ENCODE results near the gene VGLL4. TPM values are rescaled to one million over a fixed set of nuclear protein-coding genes. Genes with fewer than 3 reads are reported as not detected.

VGLL4 gene
- total RNA-seq, 1 donor from 2014 or later: 48.7 TPM

DNA sequence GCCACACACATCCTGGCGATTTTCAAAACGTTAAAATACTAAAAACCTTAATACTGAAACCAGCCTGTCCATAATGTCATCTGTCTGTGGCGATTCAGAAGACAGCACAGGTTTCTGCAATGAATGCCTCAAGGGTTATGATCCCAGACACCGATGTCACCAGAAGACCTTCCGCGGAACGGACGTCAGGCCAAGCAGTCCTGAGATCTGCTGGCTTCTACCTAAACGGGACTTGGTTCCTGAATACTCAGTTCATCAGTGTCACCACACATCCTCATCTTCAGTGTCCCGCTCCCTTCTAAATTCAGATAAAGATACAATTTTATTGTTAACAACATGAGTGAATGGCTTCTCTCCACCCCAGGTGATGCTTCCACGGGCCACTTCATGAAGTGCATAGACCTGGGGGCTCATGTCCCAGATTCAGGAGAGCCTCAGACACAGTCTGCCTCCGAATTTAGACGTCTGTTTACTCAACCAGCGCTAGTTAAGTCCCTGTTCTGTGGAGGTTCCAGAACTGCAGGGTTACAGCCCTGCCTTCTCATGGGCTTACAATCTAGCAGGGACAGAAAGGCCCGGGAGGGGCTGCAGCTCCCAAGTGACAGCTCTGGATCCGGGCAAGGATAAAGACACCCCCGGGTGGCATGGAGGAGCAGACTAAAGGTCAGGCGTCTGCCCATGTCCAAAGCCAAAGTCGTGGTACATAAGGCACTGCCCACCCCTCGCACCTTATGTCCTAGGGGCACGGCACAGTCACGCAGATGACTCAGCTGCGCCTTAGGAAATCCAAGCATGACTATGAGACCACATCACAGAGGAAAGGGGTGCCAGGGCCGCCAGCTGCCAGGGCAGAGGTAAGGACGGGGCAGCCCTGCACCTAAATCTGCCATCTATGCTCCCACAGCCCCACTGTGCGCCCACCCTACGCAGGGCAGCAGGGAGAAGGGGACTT is 75.9 kb downstream of the VGLL4 start:
- H3K27me3 Mint-ChIP-seq (ENCODE audit: insufficient read depth): no peaks in the 10 kb centered on the region
- H3K4me3 Mint-ChIP-seq: no peak overlapping the region
- peaks cover 5% of the 10 kb centered on the region for H3K36me3 Mint-ChIP-seq (ENCODE audit: low read depth)
- intact Hi-C loops (cut with micrococcal nuclease): no loop called here
- H3K9me3 Mint-ChIP-seq: no peaks in the 10 kb centered on the region
- no peak for DNase-seq (ENCODE audit: low spot score)
- H3K27ac Mint-ChIP-seq: no peak overlapping the region
- no peaks in the 10 kb centered on the region for H3K4me1 Mint-ChIP-seq (ENCODE audit: low read depth)

DNA sequence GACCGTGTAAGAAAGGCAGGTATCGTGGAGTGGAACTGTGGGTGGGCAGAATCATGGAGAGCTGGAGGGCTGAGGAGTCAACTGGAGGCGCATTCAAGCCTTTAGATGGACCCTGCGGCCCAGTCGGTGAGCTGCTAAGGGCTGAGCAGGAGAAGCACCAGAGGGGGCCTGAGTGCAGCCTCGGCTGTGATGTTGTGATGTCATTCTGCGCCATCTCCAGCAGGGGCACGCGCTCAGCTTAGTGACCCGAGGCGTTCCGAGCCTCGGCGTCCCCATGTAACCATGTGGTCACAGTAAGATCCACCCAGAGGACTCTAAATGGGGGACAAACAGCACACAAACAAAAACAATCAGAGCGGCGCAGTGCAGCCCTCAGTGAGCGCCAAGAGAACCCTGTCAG is 76.8 kb downstream of the VGLL4 start:
- no peak for DNase-seq (ENCODE audit: low spot score)
- intact Hi-C loops (cut with micrococcal nuclease): no loop called here
- Mint-ChIP-seq H3K4me3 (no peak overlapping the region), H3K27ac (no peak overlapping the region), H3K4me1 (ENCODE audit: low read depth) (no peaks in the 10 kb centered on the region), H3K36me3 (ENCODE audit: low read depth) (peaks cover 5% of the 10 kb centered on the region), H3K27me3 (ENCODE audit: insufficient read depth) (no peaks in the 10 kb centered on the region), H3K9me3 (no peaks in the 10 kb centered on the region)

DNA sequence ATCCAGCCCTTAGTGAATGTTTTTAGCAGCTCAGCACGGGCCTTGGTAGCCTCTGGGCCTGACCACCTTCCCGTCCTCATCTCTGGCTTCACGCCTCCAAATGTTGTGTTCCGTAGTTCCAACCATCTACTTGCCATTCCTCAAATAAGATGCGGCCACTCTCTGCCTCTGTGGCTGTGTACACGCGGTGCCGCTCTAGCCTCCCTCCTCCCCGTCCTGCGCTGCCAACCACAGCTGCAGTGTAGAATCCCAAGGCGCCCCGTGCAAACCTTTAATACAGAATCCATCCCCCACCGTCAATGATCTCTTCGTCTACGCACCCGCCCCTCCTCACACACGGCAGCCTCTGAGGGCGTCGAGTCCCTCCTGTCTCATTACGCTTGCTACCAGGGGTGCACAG is 77.2 kb downstream of the VGLL4 start:
- Mint-ChIP-seq H3K4me1 (ENCODE audit: low read depth) (no peaks in the 10 kb centered on the region), H3K36me3 (ENCODE audit: low read depth) (peaks cover 5% of the 10 kb centered on the region), H3K4me3 (no peak overlapping the region), H3K27me3 (ENCODE audit: insufficient read depth) (no peaks in the 10 kb centered on the region), H3K27ac (no peak overlapping the region), H3K9me3 (no peaks in the 10 kb centered on the region)
- no peak for DNase-seq (ENCODE audit: low spot score)
- intact Hi-C loops (cut with micrococcal nuclease): no loop called here

DNA sequence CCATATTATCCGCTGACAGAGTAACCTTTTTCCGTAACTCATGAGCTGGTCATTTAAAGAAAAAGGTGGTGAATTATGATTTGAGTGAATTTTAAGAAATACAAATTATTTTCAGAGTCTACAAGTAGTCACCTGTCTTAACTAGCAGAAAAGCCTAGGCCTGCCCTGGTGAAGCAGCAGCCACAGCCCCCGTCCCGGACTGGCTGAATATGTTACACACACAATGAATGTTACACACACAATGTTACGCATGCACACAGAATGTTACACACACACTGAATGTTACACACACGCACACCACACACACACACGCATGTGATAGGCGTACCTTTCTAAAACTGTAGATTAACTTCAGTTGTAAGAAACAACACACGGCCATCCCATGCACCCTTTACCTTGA is 77.8 kb downstream of the VGLL4 start:
- no peaks in the 10 kb centered on the region for H3K27me3 Mint-ChIP-seq (ENCODE audit: insufficient read depth)
- no peaks in the 10 kb centered on the region for H3K9me3 Mint-ChIP-seq
- intact Hi-C loops (cut with micrococcal nuclease): no loop called here
- DNase-seq (ENCODE audit: low spot score): no peak
- H3K36me3 Mint-ChIP-seq (ENCODE audit: low read depth): peaks cover 5% of the 10 kb centered on the region
- no peak overlapping the region for H3K4me3 Mint-ChIP-seq
- H3K27ac Mint-ChIP-seq: no peak overlapping the region
- no peaks in the 10 kb centered on the region for H3K4me1 Mint-ChIP-seq (ENCODE audit: low read depth)

DNA sequence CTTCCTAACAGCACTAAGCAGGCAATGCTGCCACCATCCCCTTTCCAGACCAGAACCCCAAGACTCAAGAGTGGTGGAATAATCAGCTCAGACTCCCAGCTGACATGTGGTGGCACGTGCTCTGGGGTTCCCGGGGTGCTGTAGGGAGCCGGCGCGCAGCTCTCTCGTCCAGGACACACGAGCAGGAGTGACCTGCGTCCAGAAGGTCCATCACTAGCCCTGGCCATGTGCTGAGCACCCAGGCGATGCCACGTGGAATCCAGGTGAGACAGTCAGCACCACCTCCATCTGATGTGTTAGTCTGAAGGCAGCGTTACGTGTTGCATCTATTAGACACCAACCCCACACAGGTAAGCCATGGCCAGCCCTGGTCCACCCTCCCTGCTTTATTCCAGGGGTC is 78.2 kb downstream of the VGLL4 start:
- peaks cover 5% of the 10 kb centered on the region for H3K36me3 Mint-ChIP-seq (ENCODE audit: low read depth)
- H3K9me3 Mint-ChIP-seq: no peaks in the 10 kb centered on the region
- H3K4me1 Mint-ChIP-seq (ENCODE audit: low read depth): no peaks in the 10 kb centered on the region
- H3K27ac Mint-ChIP-seq: no peak overlapping the region
- intact Hi-C loops (cut with micrococcal nuclease): no loop called here
- no peak overlapping the region for H3K4me3 Mint-ChIP-seq
- DNase-seq (ENCODE audit: low spot score): no peak
- H3K27me3 Mint-ChIP-seq (ENCODE audit: insufficient read depth): no peaks in the 10 kb centered on the region

DNA sequence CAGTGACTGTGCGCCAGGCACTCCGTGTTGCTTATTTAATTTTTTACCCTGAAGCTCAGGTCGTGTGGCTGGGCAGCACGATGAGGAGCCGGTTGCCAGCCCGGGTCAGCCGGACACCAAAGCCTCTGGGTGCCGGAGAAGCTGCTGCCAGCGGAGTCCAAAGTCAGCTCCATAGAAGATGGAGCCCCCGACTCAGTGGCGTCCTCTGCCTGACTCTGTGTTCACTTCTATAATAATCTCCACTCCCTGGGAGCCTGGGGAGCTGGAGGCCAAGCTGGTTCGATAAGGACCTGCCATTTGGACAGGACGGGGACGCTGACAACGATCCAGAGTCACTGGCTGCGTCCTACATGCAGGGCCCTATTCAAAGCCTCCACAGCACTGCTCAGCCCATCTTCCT is 78.6 kb downstream of the VGLL4 start:
- no peak overlapping the region for H3K4me3 Mint-ChIP-seq
- intact Hi-C loops (cut with micrococcal nuclease): no loop called here

DNA sequence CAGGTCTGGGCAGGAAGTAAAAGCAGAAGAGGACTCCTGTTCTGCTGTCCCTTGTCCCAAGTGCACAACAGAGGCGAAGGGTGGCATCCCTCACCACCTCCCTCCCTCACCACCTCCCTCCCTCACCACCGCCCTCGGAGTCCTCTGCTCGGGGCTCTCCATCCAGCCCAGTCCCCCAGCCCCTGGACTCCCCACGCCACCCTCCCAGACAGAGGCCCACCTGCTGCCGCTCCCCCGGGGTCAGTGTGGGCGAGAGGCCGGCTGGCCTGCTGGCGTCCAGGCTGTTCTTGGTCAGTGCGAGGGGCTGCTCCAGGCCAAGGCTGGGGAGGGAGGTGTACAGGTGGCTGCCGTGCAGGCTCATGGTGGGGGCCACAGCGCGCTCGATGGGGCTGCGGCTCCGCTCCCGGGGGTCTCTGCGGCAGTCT is 79.1 kb downstream of the VGLL4 start:
- peaks cover 8% of the 10 kb centered on the region for H3K36me3 Mint-ChIP-seq (ENCODE audit: low read depth)
- intact Hi-C loops (cut with micrococcal nuclease): no loop called here
- no peak overlapping the region for H3K4me3 Mint-ChIP-seq

More for the DNA sequence above, 78.6 kb downstream of the VGLL4 start:
- H3K36me3 Mint-ChIP-seq (ENCODE audit: low read depth): peaks cover 6% of the 10 kb centered on the region
- H3K9me3 Mint-ChIP-seq: no peaks in the 10 kb centered on the region
- no peaks in the 10 kb centered on the region for H3K4me1 Mint-ChIP-seq (ENCODE audit: low read depth)
- no peak for DNase-seq (ENCODE audit: low spot score)
- no peaks in the 10 kb centered on the region for H3K27me3 Mint-ChIP-seq (ENCODE audit: insufficient read depth)
- H3K27ac Mint-ChIP-seq: no peak overlapping the region

DNA sequence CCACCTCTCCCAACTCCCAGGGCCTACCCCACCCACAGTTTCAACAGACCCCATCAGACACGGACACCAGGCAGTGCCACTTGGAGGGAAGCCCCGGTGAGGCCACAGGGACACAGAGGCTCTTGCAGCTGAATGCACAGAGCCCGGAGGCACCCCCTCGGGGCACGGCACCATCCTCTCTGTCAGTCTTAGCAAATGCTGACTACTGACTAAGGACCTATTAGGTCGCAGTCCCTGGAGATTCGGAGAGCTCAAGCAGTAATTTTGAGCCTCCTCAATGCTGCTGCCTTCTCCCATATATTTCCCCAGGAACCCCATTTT is 79.9 kb downstream of the VGLL4 start:
- no peaks in the 10 kb centered on the region for H3K4me1 Mint-ChIP-seq (ENCODE audit: low read depth)
- H3K4me3 Mint-ChIP-seq: no peak overlapping the region
- intact Hi-C loops (cut with micrococcal nuclease): no loop called here
- peaks cover 8% of the 10 kb centered on the region for H3K36me3 Mint-ChIP-seq (ENCODE audit: low read depth)
- H3K27ac Mint-ChIP-seq: no peak overlapping the region
- no peaks in the 10 kb centered on the region for H3K27me3 Mint-ChIP-seq (ENCODE audit: insufficient read depth)
- no peaks in the 10 kb centered on the region for H3K9me3 Mint-ChIP-seq
- no peak for DNase-seq (ENCODE audit: low spot score)

More for the DNA sequence above, 79.1 kb downstream of the VGLL4 start:
- no peaks in the 10 kb centered on the region for H3K27me3 Mint-ChIP-seq (ENCODE audit: insufficient read depth)
- H3K27ac Mint-ChIP-seq: no peak overlapping the region
- no peaks in the 10 kb centered on the region for H3K4me1 Mint-ChIP-seq (ENCODE audit: low read depth)
- DNase-seq (ENCODE audit: low spot score): no peak
- no peaks in the 10 kb centered on the region for H3K9me3 Mint-ChIP-seq

DNA sequence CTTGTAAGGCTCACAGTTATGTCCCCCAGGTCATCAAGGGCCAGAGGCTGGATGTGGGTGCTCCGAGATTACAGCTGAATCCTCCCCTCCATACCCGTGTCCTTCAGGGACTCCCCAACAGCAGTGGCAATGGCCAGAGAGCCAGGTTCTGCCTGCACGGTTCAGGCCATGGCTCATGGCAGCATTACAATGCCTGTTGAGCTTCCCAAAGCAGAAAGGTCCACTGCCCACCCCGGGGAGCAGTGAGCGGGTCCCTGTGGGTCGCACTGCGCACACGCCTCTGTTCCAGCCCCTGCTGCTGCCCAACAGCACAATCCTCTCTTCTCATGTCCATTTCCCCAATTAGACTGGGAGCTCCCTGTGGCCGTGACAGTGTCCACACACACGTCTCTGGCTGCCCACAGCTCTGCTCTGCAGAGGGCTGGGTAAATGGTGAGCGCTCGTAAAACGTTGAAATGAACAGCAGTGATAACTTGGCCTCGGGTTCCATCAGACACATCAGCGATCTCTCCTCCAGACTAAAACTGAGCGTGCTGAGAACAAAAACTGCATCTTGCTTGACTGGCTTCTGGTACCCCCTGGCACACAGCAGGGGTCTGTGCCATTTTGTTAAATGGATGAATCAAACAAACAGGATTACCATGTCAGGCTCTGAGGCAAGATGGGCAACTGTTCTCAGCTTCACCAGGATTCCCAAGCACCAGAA is 80.4 kb downstream of the VGLL4 start:
- Mint-ChIP-seq H3K27me3 (ENCODE audit: insufficient read depth) (no peaks in the 10 kb centered on the region), H3K36me3 (ENCODE audit: low read depth) (peaks cover 8% of the 10 kb centered on the region), H3K27ac (no peak overlapping the region), H3K4me1 (ENCODE audit: low read depth) (no peaks in the 10 kb centered on the region), H3K4me3 (no peak overlapping the region), H3K9me3 (no peaks in the 10 kb centered on the region)
- no peak for DNase-seq (ENCODE audit: low spot score)
- intact Hi-C loops (cut with micrococcal nuclease): no loop called here

DNA sequence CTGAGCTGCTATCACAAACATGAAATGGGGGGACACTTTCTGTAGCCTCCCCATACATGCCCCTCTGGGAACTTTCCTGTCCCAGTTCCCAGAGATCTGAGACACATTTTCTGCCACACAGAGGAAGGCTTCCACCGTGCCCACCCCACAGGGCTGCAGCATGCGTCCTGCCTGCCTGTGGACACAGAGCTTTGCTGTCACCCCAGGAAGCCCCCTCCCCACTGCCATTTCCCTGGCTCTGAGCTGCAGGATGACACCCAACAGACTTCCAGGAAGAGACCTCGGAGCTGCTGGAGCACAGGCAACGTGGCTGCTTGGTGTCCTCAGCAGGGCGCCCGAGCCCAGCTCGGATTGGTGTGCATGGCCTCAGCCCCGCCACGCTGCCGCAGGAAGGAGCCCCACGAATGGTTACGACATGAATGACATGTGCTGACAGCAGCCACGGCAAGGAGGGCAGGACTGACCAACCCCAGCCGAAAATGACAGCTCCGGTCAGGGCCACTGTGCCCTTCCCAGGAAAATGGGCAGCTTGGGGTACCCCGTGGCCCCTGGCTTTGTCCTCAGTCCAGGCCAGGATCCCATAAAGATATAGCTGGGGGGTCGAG is 81.3 kb downstream of the VGLL4 start:
- intact Hi-C loops (cut with micrococcal nuclease): no loop called here
- H3K27ac Mint-ChIP-seq: no peak overlapping the region
- no peak overlapping the region for H3K4me3 Mint-ChIP-seq
- peaks cover 6% of the 10 kb centered on the region for H3K4me1 Mint-ChIP-seq (ENCODE audit: low read depth)
- no peaks in the 10 kb centered on the region for H3K9me3 Mint-ChIP-seq
- no peak for DNase-seq (ENCODE audit: low spot score)
- H3K36me3 Mint-ChIP-seq (ENCODE audit: low read depth): peaks cover 14% of the 10 kb centered on the region
- H3K27me3 Mint-ChIP-seq (ENCODE audit: insufficient read depth): no peaks in the 10 kb centered on the region

DNA sequence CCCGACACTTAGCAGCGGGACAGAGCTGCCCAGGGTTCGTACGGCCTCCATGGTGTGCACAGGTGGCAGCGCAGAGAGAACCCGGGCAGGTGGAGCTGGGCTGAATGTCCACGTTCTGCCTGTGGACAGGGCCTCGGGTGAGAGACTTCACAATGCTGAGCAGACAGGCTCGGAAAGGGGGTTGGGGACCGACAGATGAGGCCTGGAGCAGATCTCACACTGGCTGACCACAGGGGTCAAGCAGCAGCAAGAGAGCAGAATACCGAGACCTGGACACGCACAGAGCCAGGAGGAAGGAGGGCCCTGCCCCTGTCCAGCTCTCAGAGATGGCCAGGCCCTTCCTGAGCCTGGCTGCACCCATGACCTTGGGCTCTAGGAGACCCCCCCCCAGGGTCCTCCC is 83.0 kb downstream of the VGLL4 start:
- Mint-ChIP-seq H3K9me3 (no peaks in the 10 kb centered on the region), H3K4me3 (no peak overlapping the region), H3K27me3 (ENCODE audit: insufficient read depth) (no peaks in the 10 kb centered on the region), H3K4me1 (ENCODE audit: low read depth) (peaks cover 6% of the 10 kb centered on the region), H3K36me3 (ENCODE audit: low read depth) (peaks cover 18% of the 10 kb centered on the region), H3K27ac (no peak overlapping the region)
- intact Hi-C loops (cut with micrococcal nuclease): no loop called here
- DNase-seq (ENCODE audit: low spot score): no peak

DNA sequence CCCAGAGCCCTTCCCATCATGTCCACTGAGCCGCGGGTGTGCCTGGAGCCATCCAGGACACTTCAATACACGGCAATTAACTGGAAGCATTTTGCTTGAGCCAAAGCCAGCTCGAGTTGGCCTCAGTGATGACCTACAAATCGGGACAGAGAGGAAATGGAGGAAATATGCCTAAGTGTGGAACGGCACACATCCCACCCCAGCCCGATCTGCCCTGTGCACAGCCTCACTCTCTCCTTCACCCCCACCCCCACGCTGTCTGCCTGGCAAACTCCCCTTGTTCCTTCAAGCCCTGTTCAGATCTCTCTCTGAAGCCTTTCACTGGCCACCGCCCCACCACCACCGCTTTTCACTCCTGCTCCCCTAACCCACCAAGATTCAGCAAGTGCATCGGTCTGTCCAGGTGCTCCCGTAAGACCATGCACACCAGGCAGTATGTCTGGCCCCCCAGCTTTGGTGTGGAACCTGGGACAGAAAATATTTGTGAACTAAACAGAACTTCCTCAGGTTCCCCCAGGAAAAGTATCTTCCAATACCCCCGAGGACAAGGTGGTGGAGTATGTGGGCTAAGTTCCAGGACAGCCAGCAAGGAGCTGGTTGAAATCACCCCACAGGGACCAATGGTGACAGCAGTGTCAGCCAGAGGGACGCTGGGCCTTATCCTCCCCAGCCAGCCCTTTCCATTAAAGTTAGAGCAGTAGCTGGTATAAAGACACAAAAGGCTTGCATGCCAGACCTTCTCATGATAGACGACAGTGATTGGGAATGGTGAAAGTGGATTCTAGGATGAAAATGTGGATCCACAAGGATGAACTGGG is 83.7 kb downstream of the VGLL4 start:
- no peak overlapping the region for H3K4me3 Mint-ChIP-seq
- DNase-seq (ENCODE audit: low spot score): no peak
- H3K4me1 Mint-ChIP-seq (ENCODE audit: low read depth): peaks cover 6% of the 10 kb centered on the region
- no peaks in the 10 kb centered on the region for H3K27me3 Mint-ChIP-seq (ENCODE audit: insufficient read depth)
- peak overlapping the region; percentile 44 for H3K27ac Mint-ChIP-seq
- intact Hi-C loops (cut with micrococcal nuclease): no loop called here
- H3K9me3 Mint-ChIP-seq: no peaks in the 10 kb centered on the region
- H3K36me3 Mint-ChIP-seq (ENCODE audit: low read depth): peaks cover 18% of the 10 kb centered on the region

All from activated T-helper 1 cell treated with anti-CD3 and anti-CD28 coated beads, Interleukin-12 subunit alpha, Interleukin-12 subunit beta, Interleukin-2, Interleukin-4 antibody, amounts not matched to agents 30 ng/mL and 10 ng/mL and 1 ng/mL, durations not matched to agents 14 hours and 24 hours and 36 hours (primary cell).